HG03196 (cell line): Measurements from ENCODE around the gene COG7.

Experiments used
- ATAC-seq: cut with Tn5 transposase; IDR thresholded peaks from one replicate; pipeline ENCODE4 v1.9.1; 2021; ENCODE audit not compliant: unreplicated experiment

COG7 gene

GRCh38 chr16:23365602-23366240 is 87.3 kb downstream of the COG7 start:
- ATAC-seq = no peak

GRCh38 chr16:23362460-23363317 is 90.3 kb downstream of the COG7 start:
- no peak for ATAC-seq

DNA sequence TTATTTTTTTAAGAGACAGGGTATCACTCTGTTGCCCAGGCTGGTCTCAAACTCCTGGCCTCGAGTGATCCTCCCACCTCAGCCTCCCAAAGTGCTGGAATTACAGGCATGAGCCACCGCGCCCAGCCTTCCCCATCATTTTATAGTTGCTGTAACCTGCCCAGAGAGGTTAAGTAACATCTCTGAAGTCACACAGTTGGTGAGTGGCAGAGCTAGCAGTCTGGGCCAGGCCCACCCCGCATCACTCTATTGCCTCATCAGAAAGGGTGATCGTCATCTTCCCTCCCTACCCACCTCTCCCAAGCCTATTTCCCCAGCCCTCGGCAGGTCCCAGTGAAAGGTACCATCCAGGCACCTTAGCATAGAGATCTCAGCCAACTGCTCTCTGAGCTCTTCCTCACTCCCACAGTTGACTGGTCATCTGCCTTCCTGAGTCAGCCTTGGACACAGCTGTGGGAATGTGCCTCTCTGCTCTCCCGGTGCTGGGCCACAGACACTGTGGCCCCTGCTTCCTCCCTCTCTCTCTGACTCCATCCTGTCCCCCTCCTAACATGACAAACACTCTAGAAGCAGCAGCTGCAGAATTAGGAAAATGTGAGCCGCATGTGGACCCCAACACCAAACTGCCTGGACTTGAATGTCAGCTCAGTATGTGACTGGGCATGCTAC is 93.8 kb downstream of the COG7 start:
- no peak for ATAC-seq

DNA sequence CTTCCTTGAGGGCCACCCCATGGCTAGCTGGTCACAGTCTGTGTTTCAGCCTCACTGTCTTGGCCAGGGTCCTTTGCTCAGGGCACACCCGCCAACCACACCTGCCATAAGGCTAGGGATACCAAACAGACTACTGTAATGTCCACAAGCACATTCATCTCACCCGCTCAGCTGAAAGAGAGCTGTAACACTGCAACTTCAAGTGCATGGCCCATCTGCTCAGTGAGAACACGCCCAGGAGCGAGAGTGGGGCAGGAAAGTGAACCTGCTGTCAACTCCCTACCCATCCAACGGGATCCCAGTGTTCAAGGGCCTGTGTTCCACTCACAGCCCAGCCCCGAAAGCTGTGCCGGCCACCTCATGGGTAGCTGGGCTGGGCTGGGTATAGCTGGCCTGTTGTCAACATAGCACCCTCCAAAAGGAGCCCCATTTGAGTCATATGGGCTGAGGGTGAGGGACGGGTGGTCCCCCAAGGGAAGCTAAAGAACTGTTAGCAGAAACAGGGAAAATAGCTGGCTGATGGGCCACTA is 95.2 kb downstream of the COG7 start:
- ATAC-seq = no peak

- no peak for ATAC-seq
Observed at GRCh38 chr16:23356941-23357340, 96.0 kb downstream of the COG7 start.

GRCh38 chr16:23355106-23355670 is 97.8 kb downstream of the COG7 start:
- ATAC-seq = no peak

DNA sequence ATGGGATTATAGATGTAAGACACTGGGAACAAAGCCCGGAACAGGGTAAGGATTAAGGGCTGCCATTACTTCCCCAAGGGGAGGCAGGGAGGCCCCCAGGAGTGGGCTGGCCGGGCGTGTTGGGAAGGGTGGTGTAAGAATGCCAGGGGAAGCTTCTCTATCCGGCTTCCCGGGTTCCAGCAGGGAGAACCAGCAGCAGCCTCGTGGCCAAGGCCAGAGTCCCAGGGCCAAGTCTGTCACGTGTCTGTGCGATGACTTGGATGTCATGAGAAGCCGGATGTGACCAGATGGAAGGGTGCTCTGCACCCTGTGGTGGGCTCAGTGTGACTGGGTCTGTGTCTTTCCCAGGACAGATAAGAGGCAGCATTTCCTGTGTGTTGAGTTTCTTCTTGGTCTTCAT is 98.7 kb downstream of the COG7 start:
- ATAC-seq = no peak

DNA sequence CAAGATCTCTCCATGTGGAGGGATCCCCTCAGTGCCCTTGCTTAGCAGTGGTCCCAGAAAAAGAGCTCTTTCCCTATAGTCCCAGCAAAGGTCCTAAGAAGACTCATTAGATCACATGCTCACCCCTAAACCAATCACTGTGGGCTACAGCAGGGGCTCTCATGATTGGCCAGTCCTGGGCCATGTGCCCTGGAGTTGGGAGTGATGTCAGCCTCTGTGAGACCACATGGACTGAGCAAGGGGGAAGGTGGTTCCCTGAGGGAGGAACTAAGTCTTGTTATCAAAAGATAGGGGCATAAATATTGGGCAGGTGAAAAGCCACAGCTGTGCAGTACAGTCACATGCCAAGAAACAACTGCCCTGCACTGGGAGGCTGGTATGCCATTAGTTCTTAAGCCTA is 99.5 kb downstream of the COG7 start:
- ATAC-seq = no peak

- ATAC-seq = no peak
Observed at GRCh38 chr16:23351360-23351759, 101.6 kb downstream of the COG7 start.

DNA sequence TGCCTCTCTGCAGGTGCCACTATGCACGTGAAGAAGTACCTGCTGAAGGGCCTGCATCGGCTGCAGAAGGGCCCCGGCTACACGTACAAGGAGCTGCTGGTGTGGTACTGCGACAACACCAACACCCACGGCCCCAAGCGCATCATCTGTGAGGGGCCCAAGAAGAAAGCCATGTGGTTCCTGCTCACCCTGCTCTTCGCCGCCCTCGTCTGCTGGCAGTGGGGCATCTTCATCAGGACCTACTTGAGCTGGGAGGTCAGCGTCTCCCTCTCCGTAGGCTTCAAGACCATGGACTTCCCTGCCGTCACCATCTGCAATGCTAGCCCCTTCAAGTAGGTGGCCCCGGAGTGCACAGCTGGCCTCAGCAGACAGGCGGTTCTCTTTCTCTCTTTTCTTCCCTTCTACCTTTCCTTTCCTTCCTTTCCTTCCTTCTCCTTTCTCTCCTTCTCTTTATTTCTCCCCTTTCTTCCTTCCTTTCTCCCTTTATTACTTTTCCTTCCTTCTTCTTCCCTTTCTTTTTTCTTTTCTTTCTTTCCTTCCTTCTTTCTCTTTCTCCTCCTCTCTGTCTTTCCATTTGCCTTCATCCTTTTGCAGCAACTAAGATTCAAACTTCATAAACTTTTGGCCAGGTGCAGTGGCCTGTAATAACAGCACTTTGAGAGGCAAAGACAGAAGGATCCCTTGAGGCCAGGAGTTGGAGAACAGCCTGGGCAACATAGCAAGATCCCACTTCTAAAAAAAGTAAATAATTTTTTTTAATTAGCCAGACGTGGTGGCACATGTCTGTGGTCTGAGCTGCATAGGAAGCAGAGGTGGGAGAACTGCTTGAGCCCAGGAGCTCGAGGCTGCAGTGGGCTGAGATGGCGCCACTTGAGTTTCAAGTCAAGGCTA is 104.2 kb downstream of the COG7 start:
- ATAC-seq = no peak

GRCh38 chr16:23345237-23345636 is 107.8 kb downstream of the COG7 start:
- ATAC-seq = no peak

DNA sequence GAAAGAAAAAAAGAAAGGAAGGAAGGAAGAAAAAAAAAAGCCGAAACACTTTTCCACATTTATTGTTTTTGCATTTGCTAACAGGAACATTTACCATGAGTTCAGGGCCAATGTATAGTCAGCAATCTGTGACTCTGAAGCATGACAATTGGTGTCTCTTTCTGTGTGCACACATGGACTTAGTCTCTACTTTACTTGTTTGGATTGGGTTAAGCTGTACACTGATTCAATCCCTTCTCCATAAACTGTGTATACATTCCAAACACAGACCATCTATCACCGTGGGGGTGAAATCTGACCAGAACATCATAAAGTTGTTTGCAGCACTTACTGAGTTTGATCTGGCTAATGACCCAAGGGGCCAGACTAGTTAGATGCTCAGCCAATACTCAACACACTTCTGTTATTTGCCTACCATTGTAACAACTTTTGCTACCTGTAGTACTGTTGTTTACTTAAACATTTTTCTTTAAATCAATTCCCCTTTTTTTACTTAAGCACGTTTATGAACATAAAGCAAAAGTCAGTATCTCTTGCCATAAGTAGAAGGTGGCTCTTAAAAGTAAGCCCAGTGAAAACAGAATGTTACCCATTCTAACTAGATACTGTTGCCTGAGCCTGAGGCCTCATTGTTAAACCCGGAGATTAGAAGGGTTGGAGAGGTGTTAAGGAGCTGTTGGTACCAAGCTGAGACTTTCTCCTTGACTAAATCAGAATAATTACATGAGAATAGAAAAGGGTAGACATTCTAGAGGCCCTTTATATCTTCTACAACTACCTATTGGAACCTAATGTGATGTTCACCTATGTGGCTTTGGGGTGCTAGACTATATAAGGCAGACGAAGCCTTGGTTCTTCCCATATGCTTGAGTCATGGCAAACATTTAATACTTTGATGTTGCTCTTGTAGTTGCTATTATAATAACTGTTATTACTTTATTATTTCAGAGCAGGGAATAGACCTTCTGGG is 109.1 kb downstream of the COG7 start:
- ATAC-seq = no peak

DNA sequence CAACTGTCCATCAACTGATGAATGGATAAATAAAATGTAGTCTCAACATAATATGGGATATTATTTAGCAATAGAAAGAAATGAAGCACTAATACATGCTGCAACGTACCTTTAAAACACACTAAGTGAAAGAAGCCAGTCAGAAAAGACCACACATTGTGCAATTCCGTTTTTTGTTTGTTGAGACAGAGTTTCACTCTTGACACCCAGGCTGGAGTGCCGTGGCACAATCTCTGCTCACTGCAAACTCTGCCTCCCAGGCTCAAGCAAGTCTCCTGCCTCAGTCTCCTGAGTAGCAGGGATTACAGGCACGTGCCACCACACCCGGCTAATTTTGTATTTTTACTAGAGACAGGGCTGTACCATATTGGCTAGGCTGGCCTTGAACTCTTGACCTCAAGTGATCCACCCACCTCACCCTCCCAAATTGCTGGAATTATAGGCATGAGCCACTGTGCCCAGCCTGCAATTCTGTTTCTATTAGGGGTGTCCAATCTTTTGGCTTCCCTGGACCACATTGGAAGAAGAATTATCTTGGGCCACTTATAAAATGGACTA is 110.8 kb downstream of the COG7 start:
- no peak for ATAC-seq

DNA sequence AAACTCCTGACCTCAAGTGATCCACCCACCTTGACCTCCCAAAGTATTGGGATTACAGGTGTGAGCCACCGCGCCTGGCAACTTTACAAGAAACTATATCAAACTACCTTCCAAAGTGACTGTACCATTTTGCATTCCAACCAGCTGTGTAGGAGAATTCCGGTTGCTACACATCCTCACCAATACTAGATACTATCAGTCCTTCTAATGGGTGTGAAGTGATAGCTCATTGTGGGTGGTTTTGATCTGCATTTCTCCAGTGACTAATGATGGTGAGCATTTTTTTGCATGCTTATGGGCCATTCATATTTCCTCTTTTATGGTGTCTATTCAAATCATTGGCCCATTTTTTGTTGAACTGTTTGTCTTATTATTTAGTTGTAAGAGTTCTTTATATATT is 113.2 kb downstream of the COG7 start:
- ATAC-seq = no peak
